HepG2 (cell line): ENCODE results near the gene CTDSP1. TPM values are rescaled to one million over a fixed set of nuclear protein-coding genes. Genes with fewer than 3 reads are reported as not detected.

Experiments used
- AKAP8 ChIP-seq: sonication (generic); formaldehyde crosslinking; IDR thresholded peaks from 2 replicates; pipeline ENCODE4 v1.5.1; 2020; ENCODE audit warnings: mild to moderate bottlenecking, missing genetic modification reagents
- FOXA1 ChIP-seq, 2 experiments: fragments of 450-650 bp in 1 of 2; sonication (generic) in 1 of 2; formaldehyde crosslinking in 1 of 2; IDR thresholded peaks; 2 replicates each; pipeline versions ENCODE4 v1.4.0 to v1.6.1; 2016 to 2020; ENCODE audit warnings: missing genetic modification reagents in 1 of 2
- FOXK2 ChIP-seq: fragments of 450-650 bp; IDR thresholded peaks from 2 replicates; pipeline ENCODE4 v1.6.1; 2016
- GFI1 ChIP-seq: sonication (generic); formaldehyde crosslinking; IDR thresholded peaks from 2 replicates; pipeline ENCODE4 v1.5.0; 2020; ENCODE audit warnings: missing genetic modification reagents, mild to moderate bottlenecking, borderline replicate concordance
- GTF3A ChIP-seq: sonication (generic); formaldehyde crosslinking; conservative IDR thresholded peaks from 2 replicates; pipeline ENCODE4 v1.4.0; 2020; ENCODE audit warnings: mild to moderate bottlenecking, missing genetic modification reagents
- MEIS2 ChIP-seq: sonication (generic); formaldehyde crosslinking; IDR thresholded peaks from 2 replicates; pipeline ENCODE4 v1.9.0; 2021; ENCODE audit warnings: mild to moderate bottlenecking, missing genetic modification reagents
- MTA1 ChIP-seq: sonication (generic); formaldehyde crosslinking; IDR thresholded peaks from 2 replicates; pipeline ENCODE4 v1.4.0; 2020; ENCODE audit warnings: missing genetic modification reagents, mild to moderate bottlenecking, borderline replicate concordance
- NCOA1 ChIP-seq: sonication (generic); formaldehyde crosslinking; IDR thresholded peaks from 2 replicates; pipeline ENCODE4 v1.9.0; 2021; ENCODE audit warnings: missing genetic modification reagents
- RXRA ChIP-seq: sonication (generic); formaldehyde crosslinking; IDR thresholded peaks from 2 replicates; pipeline ENCODE4 v1.5.1; 2020; ENCODE audit warnings: missing genetic modification reagents
- SPEN ChIP-seq: sonication (generic); formaldehyde crosslinking; IDR thresholded peaks from 2 replicates; pipeline ENCODE4 v1.5.1; 2020; ENCODE audit warnings: low read depth, mild to moderate bottlenecking, missing genetic modification reagents
- STAT5B ChIP-seq: sonication (generic); formaldehyde crosslinking; IDR thresholded peaks from 2 replicates; pipeline ENCODE4 v1.4.0; 2020; ENCODE audit warnings: missing genetic modification reagents
- TEAD3 ChIP-seq: optimal IDR thresholded peaks from 2 replicates; pipeline ENCODE3; 2016; ENCODE audit warnings: borderline replicate concordance
- ZNF564 ChIP-seq: sonication (generic); formaldehyde crosslinking; IDR thresholded peaks from 2 replicates; pipeline ENCODE4 v1.8.1; 2023; ENCODE audit warnings: mild to moderate bottlenecking, missing genetic modification reagents
- ZNF652 ChIP-seq: IDR thresholded peaks from 2 replicates; pipeline ENCODE4 v1.6.1; 2016; ENCODE audit warnings: low read depth, borderline replicate concordance
- ZNF709 ChIP-seq: sonication (generic); formaldehyde crosslinking; IDR thresholded peaks from 2 replicates; pipeline ENCODE4 v1.5.0; 2020; ENCODE audit warnings: mild to moderate bottlenecking, missing genetic modification reagents
- ZSCAN25 ChIP-seq: sonication (generic); formaldehyde crosslinking; IDR thresholded peaks from 2 replicates; pipeline ENCODE4 v1.8.0; 2022; ENCODE audit warnings: mild to moderate bottlenecking, missing genetic modification reagents
- polyA plus RNA-seq, 8 experiments: library from polyadenylated mRNA; depleted of rRNA in 3 of 8; stranded (reverse) in 7 of 8; unstranded in 1 of 8; fragments of >200 nt; fragmentation: Illumina TruSeq in 4 of 8; extraction: Trizol in 4 of 8; gene quantifications; 2 replicates each; pipeline versions ENCODE4 v1.2.1 to v1.2.3, GENCODE V29; 2011 to 2016; ENCODE audit warnings: low read depth in 4 of 8, missing spikeins in 1 of 8, mixed read lengths in 1 of 8; ENCODE audit not compliant: insufficient read depth in 1 of 8
- total RNA-seq, 5 experiments: library from RNA; depleted of rRNA; stranded (reverse); fragments of >200 nt; fragmentation: Illumina TruSeq; extraction: Trizol; gene quantifications; 2 replicates each; pipeline ENCODE4 v1.2.3, GENCODE V29; 2016; ENCODE audit warnings: low read depth in 1 of 5
- TF ChIP-seq, protein P1 (sequence below): IDR thresholded peaks from 2 replicates; pipeline ENCODE4 v1.6.1; 2016; ENCODE audit warnings: low read depth, control low read depth
- TF ChIP-seq, protein P2 (sequence below): sonication (generic); formaldehyde crosslinking; IDR thresholded peaks from 2 replicates; pipeline ENCODE4 v1.5.0; 2020; ENCODE audit warnings: mild to moderate bottlenecking, missing genetic modification reagents, moderate library complexity
- TF ChIP-seq, protein P3 (sequence below): sonication (generic); formaldehyde crosslinking; IDR thresholded peaks from 2 replicates; pipeline ENCODE4 v1.5.0; 2020; ENCODE audit warnings: mild to moderate bottlenecking, missing genetic modification reagents
- TF ChIP-seq, protein P4 (sequence below): IDR thresholded peaks from 2 replicates; pipeline ENCODE4 v1.6.1; 2016; ENCODE audit warnings: low read depth

The CTDSP1 gene
- total and polyA plus RNA-seq, 2 of the 13 experiments (the other 11 are each of a cell fraction or from before 2014, with no cell fraction given), result 91.0 to 268 TPM

- TF ChIP-seq, protein P1, sequence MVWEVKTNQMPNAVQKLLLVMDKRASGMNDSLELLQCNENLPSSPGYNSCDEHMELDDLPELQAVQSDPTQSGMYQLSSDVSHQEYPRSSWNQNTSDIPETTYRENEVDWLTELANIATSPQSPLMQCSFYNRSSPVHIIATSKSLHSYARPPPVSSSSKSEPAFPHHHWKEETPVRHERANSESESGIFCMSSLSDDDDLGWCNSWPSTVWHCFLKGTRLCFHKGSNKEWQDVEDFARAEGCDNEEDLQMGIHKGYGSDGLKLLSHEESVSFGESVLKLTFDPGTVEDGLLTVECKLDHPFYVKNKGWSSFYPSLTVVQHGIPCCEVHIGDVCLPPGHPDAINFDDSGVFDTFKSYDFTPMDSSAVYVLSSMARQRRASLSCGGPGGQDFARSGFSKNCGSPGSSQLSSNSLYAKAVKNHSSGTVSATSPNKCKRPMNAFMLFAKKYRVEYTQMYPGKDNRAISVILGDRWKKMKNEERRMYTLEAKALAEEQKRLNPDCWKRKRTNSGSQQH (CRISPR knock-in tag), result peak; percentile 86; the same call in 1 of the 2 replicates
- TF ChIP-seq ZNF709 (CRISPR knock-in tag) (peak; percentile 27; the same call in 1 of the 2 replicates), FOXK2 (no peak), TEAD3 (CRISPR knock-in tag) (peak; percentile 89), MTA1 (CRISPR knock-in tag) (peak; percentile 97), ZSCAN25 (peak; percentile 100), GFI1 (CRISPR knock-in tag) (peak; percentile 78; the same call in 1 of the 2 replicates), AKAP8 (CRISPR knock-in tag) (peak; percentile 100), NCOA1 (peak; percentile 81; the same call in 1 of the 2 replicates), ZNF564 (CRISPR knock-in tag) (0 out of 2 replicates have a peak, but pooled peaks have one; percentile 28), MEIS2 (CRISPR knock-in tag) (peak; percentile 99), RXRA (CRISPR knock-in tag) (peak; percentile 95), ZNF652 (0 out of 2 replicates have a peak, but pooled peaks have one; percentile 6), GTF3A (peak; percentile 90), STAT5B (CRISPR knock-in tag) (0 out of 2 replicates have a peak, but pooled peaks have one; percentile 42), SPEN (peak; percentile 98), FOXA1 (IDR thresholded peaks at IDR 0.05) (no peak), FOXA1 (CRISPR knock-in tag; IDR thresholded peaks at IDR 0.05) (peak; percentile 46; the same call in 1 of the 2 replicates)
- TF ChIP-seq, protein P2, sequence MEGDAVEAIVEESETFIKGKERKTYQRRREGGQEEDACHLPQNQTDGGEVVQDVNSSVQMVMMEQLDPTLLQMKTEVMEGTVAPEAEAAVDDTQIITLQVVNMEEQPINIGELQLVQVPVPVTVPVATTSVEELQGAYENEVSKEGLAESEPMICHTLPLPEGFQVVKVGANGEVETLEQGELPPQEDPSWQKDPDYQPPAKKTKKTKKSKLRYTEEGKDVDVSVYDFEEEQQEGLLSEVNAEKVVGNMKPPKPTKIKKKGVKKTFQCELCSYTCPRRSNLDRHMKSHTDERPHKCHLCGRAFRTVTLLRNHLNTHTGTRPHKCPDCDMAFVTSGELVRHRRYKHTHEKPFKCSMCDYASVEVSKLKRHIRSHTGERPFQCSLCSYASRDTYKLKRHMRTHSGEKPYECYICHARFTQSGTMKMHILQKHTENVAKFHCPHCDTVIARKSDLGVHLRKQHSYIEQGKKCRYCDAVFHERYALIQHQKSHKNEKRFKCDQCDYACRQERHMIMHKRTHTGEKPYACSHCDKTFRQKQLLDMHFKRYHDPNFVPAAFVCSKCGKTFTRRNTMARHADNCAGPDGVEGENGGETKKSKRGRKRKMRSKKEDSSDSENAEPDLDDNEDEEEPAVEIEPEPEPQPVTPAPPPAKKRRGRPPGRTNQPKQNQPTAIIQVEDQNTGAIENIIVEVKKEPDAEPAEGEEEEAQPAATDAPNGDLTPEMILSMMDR (CRISPR knock-in tag), result peak; percentile 45
- TF ChIP-seq, protein P3, sequence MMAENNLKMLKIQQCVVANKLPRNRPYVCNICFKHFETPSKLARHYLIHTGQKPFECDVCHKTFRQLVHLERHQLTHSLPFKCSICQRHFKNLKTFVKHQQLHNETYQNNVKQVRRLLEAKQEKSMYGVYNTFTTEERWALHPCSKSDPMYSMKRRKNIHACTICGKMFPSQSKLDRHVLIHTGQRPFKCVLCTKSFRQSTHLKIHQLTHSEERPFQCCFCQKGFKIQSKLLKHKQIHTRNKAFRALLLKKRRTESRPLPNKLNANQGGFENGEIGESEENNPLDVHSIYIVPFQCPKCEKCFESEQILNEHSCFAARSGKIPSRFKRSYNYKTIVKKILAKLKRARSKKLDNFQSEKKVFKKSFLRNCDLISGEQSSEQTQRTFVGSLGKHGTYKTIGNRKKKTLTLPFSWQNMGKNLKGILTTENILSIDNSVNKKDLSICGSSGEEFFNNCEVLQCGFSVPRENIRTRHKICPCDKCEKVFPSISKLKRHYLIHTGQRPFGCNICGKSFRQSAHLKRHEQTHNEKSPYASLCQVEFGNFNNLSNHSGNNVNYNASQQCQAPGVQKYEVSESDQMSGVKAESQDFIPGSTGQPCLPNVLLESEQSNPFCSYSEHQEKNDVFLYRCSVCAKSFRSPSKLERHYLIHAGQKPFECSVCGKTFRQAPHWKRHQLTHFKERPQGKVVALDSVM (CRISPR knock-in tag), result peak; percentile 77
- TF ChIP-seq, protein P4, sequence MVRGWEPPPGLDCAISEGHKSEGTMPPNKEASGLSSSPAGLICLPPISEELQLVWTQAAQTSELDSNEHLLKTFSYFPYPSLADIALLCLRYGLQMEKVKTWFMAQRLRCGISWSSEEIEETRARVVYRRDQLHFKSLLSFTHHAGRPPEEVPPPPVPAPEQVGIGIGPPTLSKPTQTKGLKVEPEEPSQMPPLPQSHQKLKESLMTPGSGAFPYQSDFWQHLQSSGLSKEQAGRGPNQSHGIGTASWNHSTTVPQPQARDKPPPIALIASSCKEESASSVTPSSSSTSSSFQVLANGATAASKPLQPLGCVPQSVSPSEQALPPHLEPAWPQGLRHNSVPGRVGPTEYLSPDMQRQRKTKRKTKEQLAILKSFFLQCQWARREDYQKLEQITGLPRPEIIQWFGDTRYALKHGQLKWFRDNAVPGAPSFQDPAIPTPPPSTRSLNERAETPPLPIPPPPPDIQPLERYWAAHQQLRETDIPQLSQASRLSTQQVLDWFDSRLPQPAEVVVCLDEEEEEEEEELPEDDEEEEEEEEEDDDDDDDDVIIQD (CRISPR knock-in tag), result 0 out of 2 replicates have a peak, but pooled peaks have one; percentile 37
These were observed 1.5 kb downstream of the CTDSP1 start (continued) for GRCh38 chr2:218400930-218401881.
